GM08714 (cell line): ENCODE measurements around the gene GGN.
"Not testable (repeated sequence)": the region's sequence is repeated elsewhere in the genome, so short reads cannot be mapped to it uniquely, and the experiment has no call there.

Experiments used
- H3K4me3 ChIP-seq: fragments of 200-500 bp; sonication (Bioruptor generic); 2 replicates; pipeline ENCODE4 v1.5.1; 2014; ENCODE audit warnings: mild to moderate bottlenecking, low read length, inconsistent platforms
- ZNF274 ChIP-seq: IDR thresholded peaks from 2 replicates; pipeline ENCODE4 v1.6.1; 2012; ENCODE audit warnings: mild to moderate bottlenecking, low read depth, low read length

The GGN gene

GRCh38 chr19:38371081-38371480 is 16.8 kb downstream of the GGN start:
- no peak overlapping the region for H3K4me3 ChIP-seq
- TF ChIP-seq ZNF274, result no peak

DNA sequence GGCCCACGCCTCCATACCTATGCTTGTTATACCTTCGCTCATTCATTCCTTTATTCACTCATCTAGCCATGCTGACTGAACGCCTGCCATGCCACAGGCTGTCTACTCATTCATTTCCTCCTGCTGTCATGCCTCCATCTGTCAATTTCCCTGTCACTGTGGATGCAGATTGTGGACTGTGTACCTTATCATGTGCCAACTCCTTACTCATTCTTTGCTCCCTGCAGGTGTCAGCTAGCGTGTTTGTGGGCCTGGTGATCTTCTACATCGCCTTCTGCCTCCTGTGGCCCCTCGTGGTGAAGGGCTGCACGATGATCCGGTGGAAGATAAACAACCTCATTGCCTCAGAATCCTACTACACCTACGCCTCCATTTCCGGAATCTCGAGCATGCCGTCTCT is 17.5 kb downstream of the GGN start:
- no peak for TF ChIP-seq ZNF274
- H3K4me3 ChIP-seq, result no peak overlapping the region

GRCh38 chr19:38369584-38369983 is 18.2 kb downstream of the GGN start:
- no peak for TF ChIP-seq ZNF274
- H3K4me3 ChIP-seq, result no peak overlapping the region

GRCh38 chr19:38367041-38367440 is 20.8 kb downstream of the GGN start:
- no peak for TF ChIP-seq ZNF274
- no peak overlapping the region for H3K4me3 ChIP-seq

DNA sequence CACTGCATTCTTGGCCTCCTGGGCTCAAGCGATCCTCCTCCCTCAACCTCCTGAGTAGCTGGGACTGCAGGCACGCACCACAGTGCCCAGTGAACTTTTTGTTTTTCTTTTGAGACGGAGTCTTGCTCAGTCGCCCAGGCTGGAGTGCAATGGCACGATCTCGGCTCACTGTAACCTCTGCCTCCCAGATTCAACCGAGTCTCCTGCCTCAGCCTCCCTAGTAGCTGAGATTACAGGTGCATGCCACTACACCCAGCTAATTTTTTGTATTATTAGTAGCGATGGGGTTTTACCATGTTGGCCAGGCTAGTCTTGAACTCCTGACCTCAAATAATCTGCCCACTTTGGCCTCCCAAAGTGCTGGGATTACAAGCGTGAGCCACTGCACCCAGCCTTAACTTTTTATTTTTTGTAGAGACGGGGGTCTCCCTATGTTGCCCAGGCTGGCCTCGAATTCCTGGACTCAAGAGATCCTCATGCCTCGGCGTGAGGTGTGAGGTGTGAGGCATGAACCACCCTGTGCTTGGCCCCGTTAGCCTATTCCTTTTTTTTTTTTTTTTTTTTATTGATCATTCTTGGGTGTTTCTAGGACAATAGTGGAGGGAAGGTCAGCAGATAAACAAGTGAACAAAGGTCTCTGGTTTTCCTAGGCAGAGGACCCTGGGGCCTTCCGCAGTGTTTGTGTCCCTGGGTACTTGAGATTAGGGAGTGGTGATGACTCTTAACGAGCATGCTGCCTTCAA is 24.7 kb downstream of the GGN start:
- not testable (repeated sequence) for H3K4me3 ChIP-seq

- H3K4me3 ChIP-seq, result peak overlapping the region; percentile 63
- TF ChIP-seq ZNF274, result no peak
Measured at GRCh38 chr19:38362076-38362945, 25.5 kb downstream of the GGN start.

DNA sequence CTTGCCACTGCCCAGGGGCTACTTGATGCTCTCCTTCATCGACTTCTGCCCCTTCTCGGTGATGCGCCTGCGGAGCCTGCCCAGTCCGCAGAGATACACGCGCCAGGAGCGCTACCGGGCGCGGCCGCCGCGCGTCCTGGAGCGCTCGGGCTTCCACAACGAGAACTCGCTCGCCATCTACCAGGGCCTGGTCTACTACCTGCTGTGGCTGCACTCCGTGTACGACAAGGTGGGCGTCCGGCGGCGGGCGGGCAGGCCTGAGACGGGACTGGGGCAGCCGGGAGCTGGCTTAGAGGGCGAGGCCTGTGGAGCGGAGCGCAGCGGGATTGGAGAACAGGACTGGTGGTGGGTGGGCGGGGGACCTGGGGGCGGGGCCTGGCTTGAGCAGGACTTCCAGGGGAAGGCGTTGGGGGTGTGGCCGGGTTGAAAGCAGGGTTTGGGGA is 26.2 kb downstream of the GGN start:
- TF ChIP-seq ZNF274, result no peak

DNA sequence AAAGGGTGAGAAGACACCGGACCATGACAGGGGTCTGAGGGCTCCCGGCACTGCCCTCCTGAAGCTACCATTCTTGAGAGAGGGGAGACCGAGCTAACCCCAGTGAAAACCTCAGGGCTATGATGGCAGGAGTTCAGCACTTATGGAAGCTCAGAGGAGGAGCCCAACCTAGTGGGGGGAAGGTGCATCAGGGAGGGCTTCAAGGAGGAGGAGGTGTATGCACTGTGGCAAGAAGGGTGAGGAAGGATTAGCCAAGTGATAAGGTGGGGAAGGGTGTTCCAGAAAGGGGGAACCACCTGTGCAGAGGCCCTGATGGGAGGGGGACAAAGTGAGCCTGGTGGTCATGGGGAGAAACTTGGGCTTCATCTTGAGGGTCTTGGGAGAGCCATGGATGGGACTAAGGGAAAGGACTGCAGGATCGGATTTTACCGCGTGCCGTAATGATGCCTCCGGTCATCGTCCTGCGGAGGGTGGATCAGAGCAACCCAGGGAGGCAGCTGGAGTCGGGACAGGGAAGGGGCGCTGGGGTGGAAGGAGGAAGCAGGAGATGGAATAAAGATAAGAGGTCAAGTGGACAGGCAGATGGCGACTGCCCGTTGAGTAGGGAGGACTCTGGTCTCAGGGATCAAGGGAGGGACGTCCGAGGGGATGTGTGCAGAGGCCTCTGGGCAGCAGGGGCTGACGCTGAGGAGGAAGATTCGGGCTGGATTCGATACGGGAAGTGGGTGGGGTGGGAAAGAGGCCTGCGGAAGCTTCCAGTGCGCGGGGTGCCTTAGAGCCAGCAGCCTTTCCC is 26.8 kb downstream of the GGN start:
- H3K4me3 ChIP-seq, result peak overlapping the region; percentile 63; the same call in 1 of the 2 replicates

More for the DNA sequence above, 26.2 kb downstream of the GGN start:
- peak overlapping the region; percentile 63 for H3K4me3 ChIP-seq

GRCh38 chr19:38360351-38360750 is 27.5 kb downstream of the GGN start:
- no peak for TF ChIP-seq ZNF274
- H3K4me3 ChIP-seq, result no peak overlapping the region

More for the DNA sequence above, 26.8 kb downstream of the GGN start:
- TF ChIP-seq ZNF274, result no peak

GRCh38 chr19:38359242-38360021 is 28.4 kb downstream of the GGN start:
- TF ChIP-seq ZNF274, result no peak

GRCh38 chr19:38358071-38358470 is 29.8 kb downstream of the GGN start:
- no peak overlapping the region for H3K4me3 ChIP-seq
- no peak for TF ChIP-seq ZNF274

More at GRCh38 chr19:38359242-38360021, 28.4 kb downstream of the GGN start:
- H3K4me3 ChIP-seq, result no peak overlapping the region

- TF ChIP-seq ZNF274, result no peak
- H3K4me3 ChIP-seq, result no peak overlapping the region
Measured at GRCh38 chr19:38355728-38356725, 31.8 kb downstream of the GGN start.
